HG02970 (cell line): ENCODE data around the gene RASGRP4.
"Not testable (repeated sequence)": the region's sequence is repeated elsewhere in the genome, so short reads cannot be mapped to it uniquely, and the experiment has no call there.

Experiments used
- ATAC-seq: cut with Tn5 transposase; IDR thresholded peaks from one replicate; pipeline ENCODE4 v1.9.1; 2021; ENCODE audit warnings: mild to moderate bottlenecking, moderate library complexity, moderate number of reproducible peaks; ENCODE audit not compliant: unreplicated experiment, low FRiP score

Gene RASGRP4

GRCh38 chr19:38425810-38426466 lies at the start of gene RASGRP4:
TSS of gene RASGRP4 (minus strand) at chr19:38426219. CDS start at chr19:38426091, 128 bp downstream.
- ATAC-seq, result no peak

- ATAC-seq, result no peak
Measured at GRCh38 chr19:38475176-38475575, 49.2 kb upstream of the RASGRP4 start.

- no peak for ATAC-seq
Measured at GRCh38 chr19:38473201-38473600, 47.2 kb upstream of the RASGRP4 start.

GRCh38 chr19:38472725-38473124 lies 46.7 kb upstream of the RASGRP4 start:
- ATAC-seq, result not testable (repeated sequence)

- ATAC-seq, result no peak
Measured at GRCh38 chr19:38470788-38471480, 44.9 kb upstream of the RASGRP4 start.

- no peak for ATAC-seq
Measured at GRCh38 chr19:38469151-38469550, 43.1 kb upstream of the RASGRP4 start.

- no peak for ATAC-seq
Measured at GRCh38 chr19:38467541-38468525, 41.8 kb upstream of the RASGRP4 start.

GRCh38 chr19:38466050-38466449 lies 40.0 kb upstream of the RASGRP4 start:
- ATAC-seq, result no peak

- no peak for ATAC-seq
Measured at GRCh38 chr19:38464421-38465082, 38.5 kb upstream of the RASGRP4 start.

GRCh38 chr19:38463365-38463764 lies 37.3 kb upstream of the RASGRP4 start:
- ATAC-seq, result no peak

GRCh38 chr19:38458991-38459390 lies 33.0 kb upstream of the RASGRP4 start:
- ATAC-seq, result no peak

GRCh38 chr19:38457690-38458405 lies 31.8 kb upstream of the RASGRP4 start:
- ATAC-seq, result no peak

GRCh38 chr19:38457202-38457601 lies 31.2 kb upstream of the RASGRP4 start:
- no peak for ATAC-seq

- ATAC-seq, result no peak
Measured at GRCh38 chr19:38455031-38455430, 29.0 kb upstream of the RASGRP4 start.

GRCh38 chr19:38453596-38453995 lies 27.6 kb upstream of the RASGRP4 start:
- ATAC-seq, result no peak

GRCh38 chr19:38452430-38453366 lies 26.7 kb upstream of the RASGRP4 start:
- no peak for ATAC-seq

- ATAC-seq, result no peak
Measured at GRCh38 chr19:38451629-38452028, 25.6 kb upstream of the RASGRP4 start.

GRCh38 chr19:38451036-38451435 lies 25.0 kb upstream of the RASGRP4 start:
- no peak for ATAC-seq

- no peak for ATAC-seq
Measured at GRCh38 chr19:38449518-38449917, 23.5 kb upstream of the RASGRP4 start.
